ENCODE data around the gene ACADM.

ACADM gene

GRCh38 chr1:75724472-75725022 is at the start of gene ACADM:
ACADM (plus strand) TSS chr1:75724709; CDS start chr1:75724788, 79 bp downstream.
- TF ChIP-seq, protein P1, sequence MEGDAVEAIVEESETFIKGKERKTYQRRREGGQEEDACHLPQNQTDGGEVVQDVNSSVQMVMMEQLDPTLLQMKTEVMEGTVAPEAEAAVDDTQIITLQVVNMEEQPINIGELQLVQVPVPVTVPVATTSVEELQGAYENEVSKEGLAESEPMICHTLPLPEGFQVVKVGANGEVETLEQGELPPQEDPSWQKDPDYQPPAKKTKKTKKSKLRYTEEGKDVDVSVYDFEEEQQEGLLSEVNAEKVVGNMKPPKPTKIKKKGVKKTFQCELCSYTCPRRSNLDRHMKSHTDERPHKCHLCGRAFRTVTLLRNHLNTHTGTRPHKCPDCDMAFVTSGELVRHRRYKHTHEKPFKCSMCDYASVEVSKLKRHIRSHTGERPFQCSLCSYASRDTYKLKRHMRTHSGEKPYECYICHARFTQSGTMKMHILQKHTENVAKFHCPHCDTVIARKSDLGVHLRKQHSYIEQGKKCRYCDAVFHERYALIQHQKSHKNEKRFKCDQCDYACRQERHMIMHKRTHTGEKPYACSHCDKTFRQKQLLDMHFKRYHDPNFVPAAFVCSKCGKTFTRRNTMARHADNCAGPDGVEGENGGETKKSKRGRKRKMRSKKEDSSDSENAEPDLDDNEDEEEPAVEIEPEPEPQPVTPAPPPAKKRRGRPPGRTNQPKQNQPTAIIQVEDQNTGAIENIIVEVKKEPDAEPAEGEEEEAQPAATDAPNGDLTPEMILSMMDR (IDR thresholded peaks at IDR 0.05): no peak

- TF ChIP-seq, protein P1 (IDR thresholded peaks at IDR 0.05): no peak
Observed at GRCh38 chr1:75677443-75677842, 47.1 kb upstream of the ACADM start.

DNA sequence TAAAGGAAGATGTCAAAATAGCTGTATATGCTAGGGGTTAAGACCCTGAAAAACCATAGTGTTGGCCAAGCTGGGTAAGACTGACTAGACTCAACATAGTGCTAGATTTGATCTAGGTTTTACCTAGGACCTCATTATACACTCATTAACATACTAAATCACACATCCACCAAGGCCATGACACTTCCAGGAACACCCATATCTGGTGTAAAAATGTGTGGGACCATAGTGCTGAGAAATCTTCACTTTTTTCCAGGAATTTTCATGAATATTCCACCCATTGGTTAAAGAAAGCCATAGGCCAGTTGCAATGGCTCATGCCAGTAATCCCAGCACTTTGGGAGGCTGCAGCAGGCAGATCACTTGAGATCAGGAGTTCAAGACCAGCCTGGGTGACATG is 34.0 kb upstream of the ACADM start:
- TF ChIP-seq, protein P1 (IDR thresholded peaks at IDR 0.05): no peak

- TF ChIP-seq, protein P1 (IDR thresholded peaks at IDR 0.05): no peak
Observed at GRCh38 chr1:75693551-75693950, 31.0 kb upstream of the ACADM start.

DNA sequence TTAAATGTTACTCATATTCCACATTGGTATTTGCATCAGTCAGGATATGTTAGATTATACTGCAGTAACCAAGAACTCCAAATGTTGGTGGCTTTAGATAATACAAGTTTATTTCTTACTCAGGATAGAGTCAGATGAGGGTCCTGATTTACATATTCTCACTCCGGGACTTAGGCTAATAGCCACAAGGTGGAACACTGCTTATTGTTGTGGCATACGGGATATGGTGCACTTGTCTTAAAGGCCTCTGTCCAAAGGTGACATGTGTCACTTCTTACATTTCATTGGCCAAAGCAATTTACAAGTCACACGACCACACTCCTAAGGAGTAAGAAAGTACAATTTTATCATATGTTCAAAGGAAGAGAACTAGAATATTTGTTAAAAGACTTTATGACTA is 28.5 kb upstream of the ACADM start:
- TF ChIP-seq, protein P1 (IDR thresholded peaks at IDR 0.05): no peak

DNA sequence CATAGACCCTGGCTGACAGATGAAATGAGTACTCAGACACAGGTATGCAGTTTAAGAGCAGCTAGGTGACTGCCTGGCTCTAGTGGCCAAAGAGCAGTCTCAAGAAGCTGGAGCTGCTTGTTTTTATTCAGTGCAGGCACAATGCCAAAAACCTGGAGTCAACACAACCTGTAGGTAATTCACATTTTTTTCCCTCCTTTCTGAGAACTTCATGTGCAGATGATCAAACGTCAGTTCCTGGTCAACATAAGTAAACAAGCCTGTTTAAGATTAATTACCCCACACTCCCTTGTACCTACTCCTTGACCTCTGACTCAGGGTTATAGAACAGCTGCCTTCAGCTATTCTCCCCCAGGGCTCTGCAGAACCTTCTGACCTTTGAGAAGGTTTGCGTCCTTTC is 17.3 kb upstream of the ACADM start:
- TF ChIP-seq, protein P1 (IDR thresholded peaks at IDR 0.05): no peak

DNA sequence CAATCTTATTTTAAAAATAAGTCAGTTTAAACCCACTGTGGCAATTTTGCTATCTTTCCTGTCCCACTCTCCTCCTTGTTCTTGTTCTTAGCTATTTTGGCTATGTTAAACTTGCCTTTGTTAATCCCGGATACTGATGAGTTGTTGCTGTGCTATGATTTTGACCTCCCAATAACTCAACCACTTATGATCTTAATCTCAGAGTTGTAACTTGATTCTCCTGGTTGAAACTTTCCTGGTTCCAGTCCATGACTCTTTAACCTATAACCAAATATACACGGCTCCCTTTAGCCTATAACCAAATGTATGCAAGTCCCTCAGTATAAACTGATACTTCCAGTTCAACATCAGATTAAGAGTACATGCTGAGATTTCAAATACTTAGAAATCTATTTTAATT is 15.6 kb upstream of the ACADM start:
- TF ChIP-seq, protein P1 (IDR thresholded peaks at IDR 0.05): no peak

DNA sequence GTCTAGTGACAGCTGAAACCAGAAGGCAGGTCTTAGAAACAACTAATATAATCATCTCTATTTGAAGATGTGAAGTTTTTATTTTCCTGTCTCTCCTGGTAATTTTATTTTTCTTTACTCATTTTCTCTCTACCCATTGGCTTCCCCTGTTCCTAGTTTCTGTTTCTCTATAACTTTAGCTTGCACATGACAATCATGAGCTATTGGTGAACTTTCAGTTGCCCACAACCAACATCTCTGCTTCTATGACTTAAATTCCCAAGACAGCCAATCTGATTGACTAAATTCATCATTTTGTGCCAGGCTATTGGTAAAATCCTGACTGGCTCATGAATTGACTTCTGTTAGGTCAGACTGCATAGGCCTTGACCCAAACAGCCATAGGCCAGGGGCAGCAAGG is 13.7 kb upstream of the ACADM start:
- TF ChIP-seq, protein P1 (IDR thresholded peaks at IDR 0.05): no peak

All from LNCAP (cell line).